ENCODE measurements around the gene NUDT4.
"Not testable (repeated sequence)": the region's sequence is repeated elsewhere in the genome, so short reads cannot be mapped to it uniquely, and the experiment has no call there.

Gene NUDT4

DNA sequence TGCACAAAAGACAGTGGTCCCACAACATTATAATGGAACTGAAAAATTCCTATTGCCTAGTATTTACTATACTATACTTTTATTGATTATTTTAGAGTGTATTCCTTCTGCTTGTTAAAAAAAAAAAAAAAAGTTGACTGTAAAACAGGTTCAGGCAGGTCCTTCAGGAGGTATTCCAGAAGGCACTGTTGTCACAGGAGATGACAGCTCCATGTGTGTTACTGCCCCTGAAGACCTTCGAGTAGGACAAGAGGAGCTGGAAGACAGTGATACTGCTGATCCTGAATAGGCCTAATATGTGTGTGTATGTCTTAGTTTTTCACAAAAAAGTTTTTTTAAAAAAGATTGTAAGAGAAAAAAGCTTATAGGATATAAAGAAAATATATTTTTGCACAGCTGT, 51.7 kb downstream of the NUDT4 start:
- H3K4me3 ChIP-seq (ENCODE audit: low read depth, low read length): no peak overlapping the region
- no peaks in the 10 kb centered on the region; the same call in 1 of the 2 replicates for H3K36me3 ChIP-seq
- no peak for DNase-seq
- no peaks in the 10 kb centered on the region for H3K9me3 ChIP-seq (ENCODE audit: severe bottlenecking)
- H3K27me3 ChIP-seq (ENCODE audit: insufficient read depth, low read depth, severe bottlenecking): no peaks in the 10 kb centered on the region
- TF ChIP-seq, protein P1, sequence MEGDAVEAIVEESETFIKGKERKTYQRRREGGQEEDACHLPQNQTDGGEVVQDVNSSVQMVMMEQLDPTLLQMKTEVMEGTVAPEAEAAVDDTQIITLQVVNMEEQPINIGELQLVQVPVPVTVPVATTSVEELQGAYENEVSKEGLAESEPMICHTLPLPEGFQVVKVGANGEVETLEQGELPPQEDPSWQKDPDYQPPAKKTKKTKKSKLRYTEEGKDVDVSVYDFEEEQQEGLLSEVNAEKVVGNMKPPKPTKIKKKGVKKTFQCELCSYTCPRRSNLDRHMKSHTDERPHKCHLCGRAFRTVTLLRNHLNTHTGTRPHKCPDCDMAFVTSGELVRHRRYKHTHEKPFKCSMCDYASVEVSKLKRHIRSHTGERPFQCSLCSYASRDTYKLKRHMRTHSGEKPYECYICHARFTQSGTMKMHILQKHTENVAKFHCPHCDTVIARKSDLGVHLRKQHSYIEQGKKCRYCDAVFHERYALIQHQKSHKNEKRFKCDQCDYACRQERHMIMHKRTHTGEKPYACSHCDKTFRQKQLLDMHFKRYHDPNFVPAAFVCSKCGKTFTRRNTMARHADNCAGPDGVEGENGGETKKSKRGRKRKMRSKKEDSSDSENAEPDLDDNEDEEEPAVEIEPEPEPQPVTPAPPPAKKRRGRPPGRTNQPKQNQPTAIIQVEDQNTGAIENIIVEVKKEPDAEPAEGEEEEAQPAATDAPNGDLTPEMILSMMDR (IDR thresholded peaks at IDR 0.05; ENCODE audit: low read depth, low read length): no peak
- H3K27ac ChIP-seq: no peak overlapping the region

DNA sequence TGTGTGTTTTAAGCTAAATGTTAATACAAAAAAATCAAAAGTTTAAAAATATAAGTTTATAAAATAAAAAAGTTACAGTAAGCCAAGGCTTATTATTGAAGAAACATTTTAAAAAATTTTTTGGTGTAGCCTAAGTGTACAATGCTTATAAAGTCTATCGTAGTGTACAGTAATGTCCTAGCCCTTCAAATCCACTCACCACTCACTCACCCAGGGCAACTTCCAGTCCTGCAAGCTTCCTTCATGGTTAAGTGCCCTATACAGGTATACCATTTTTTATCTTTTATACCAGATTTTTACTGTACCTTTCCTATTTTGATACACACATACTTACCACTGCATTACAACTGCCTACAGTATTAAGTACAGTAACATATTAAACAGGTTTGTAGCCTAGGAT, 52.1 kb downstream of the NUDT4 start:
- H3K4me3 ChIP-seq (ENCODE audit: low read depth, low read length): no peak overlapping the region
- DNase-seq: no peak
- no peaks in the 10 kb centered on the region for H3K9me3 ChIP-seq (ENCODE audit: severe bottlenecking)
- TF ChIP-seq, protein P1 (IDR thresholded peaks at IDR 0.05; ENCODE audit: low read depth, low read length): no peak
- no peak overlapping the region for H3K27ac ChIP-seq
- no peaks in the 10 kb centered on the region for H3K27me3 ChIP-seq (ENCODE audit: insufficient read depth, low read depth, severe bottlenecking)
- H3K36me3 ChIP-seq: no peaks in the 10 kb centered on the region; the same call in 1 of the 2 replicates

DNA sequence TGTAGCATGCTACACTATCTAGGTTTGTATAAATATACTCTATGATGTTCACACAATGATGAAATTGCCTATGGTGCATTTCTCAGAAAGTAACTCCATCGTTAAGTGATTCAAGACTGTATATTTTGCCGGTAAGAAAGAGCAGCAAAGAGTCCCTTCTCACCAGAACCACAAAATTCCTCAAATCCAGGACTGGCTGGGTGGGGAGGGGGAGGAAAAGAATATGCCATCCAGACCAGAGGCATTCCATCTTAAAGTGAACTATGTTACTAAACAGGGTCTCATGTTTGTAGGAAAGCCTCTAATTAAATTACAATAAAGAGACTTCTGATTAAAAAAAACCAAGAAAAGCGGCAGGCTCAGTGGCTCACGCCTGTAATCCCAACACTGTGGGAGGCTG, 52.6 kb downstream of the NUDT4 start:
- no peaks in the 10 kb centered on the region for H3K27me3 ChIP-seq (ENCODE audit: insufficient read depth, low read depth, severe bottlenecking)
- DNase-seq: no peak
- TF ChIP-seq, protein P1 (IDR thresholded peaks at IDR 0.05; ENCODE audit: low read depth, low read length): no peak
- no peaks in the 10 kb centered on the region for H3K9me3 ChIP-seq (ENCODE audit: severe bottlenecking)
- H3K36me3 ChIP-seq: no peaks in the 10 kb centered on the region; the same call in 1 of the 2 replicates
- no peak overlapping the region for H3K27ac ChIP-seq
- H3K4me3 ChIP-seq (ENCODE audit: low read depth, low read length): no peak overlapping the region

DNA sequence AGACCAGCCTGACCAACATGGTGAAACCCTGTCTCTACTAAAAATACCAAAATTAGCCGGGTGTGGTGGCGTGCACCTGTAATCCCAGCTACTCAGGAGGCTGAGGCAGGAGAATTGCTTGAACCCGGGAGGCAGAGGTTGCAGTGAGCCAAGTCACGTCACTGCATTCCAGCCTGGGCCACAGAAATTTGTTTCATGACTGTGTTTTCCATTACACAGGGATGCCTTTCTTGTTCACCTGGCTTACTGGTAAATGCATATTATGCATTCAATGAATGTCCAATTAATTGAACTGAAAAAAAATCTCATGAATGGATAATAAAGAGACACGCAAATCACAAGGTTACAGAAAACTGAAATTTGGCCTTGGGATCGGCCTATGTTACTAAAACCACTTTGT, 54.3 kb downstream of the NUDT4 start:
- H3K36me3 ChIP-seq; H3K9me3 ChIP-seq (ENCODE audit: severe bottlenecking); H3K27ac ChIP-seq; H3K4me3 ChIP-seq (ENCODE audit: low read depth, low read length); H3K27me3 ChIP-seq (ENCODE audit: insufficient read depth, low read depth, severe bottlenecking); DNase-seq: not testable (repeated sequence)

DNA sequence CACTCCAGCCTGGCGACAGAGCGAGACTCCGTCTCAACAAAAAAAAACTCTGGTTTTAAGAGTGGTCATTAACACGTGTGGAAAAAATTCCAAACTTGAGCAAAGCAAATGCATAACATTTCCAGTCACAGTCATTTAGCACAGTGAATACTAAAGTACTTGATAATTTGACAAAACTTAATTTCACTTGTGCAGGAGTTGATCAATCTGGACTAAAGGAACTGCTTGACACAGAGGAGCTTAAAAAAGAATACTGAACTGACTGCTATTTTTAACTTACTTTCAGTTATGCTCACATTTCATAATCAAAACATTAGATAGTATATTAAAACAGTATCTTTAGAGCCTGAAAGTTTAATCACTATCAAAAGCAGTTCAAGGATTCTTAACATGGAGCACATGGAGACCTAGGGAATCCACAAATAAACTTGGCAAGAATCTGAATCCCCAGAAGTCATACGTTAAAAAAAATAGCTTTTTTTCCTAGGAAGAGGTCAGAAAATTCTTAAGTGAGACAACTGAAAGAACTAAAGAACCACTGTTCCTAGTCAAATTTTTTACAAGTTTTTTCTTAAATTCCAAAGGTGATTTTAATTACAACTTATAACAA, 56.6 kb downstream of the NUDT4 start:
- no peaks in the 10 kb centered on the region for H3K27me3 ChIP-seq (ENCODE audit: insufficient read depth, low read depth, severe bottlenecking)
- TF ChIP-seq, protein P1 (IDR thresholded peaks at IDR 0.05; ENCODE audit: low read depth, low read length): no peak
- no peak for DNase-seq
- H3K36me3 ChIP-seq: no peaks in the 10 kb centered on the region; the same call in 1 of the 2 replicates
- H3K4me3 ChIP-seq (ENCODE audit: low read depth, low read length): no peak overlapping the region
- no peaks in the 10 kb centered on the region for H3K9me3 ChIP-seq (ENCODE audit: severe bottlenecking)
- H3K27ac ChIP-seq: no peak overlapping the region

DNA sequence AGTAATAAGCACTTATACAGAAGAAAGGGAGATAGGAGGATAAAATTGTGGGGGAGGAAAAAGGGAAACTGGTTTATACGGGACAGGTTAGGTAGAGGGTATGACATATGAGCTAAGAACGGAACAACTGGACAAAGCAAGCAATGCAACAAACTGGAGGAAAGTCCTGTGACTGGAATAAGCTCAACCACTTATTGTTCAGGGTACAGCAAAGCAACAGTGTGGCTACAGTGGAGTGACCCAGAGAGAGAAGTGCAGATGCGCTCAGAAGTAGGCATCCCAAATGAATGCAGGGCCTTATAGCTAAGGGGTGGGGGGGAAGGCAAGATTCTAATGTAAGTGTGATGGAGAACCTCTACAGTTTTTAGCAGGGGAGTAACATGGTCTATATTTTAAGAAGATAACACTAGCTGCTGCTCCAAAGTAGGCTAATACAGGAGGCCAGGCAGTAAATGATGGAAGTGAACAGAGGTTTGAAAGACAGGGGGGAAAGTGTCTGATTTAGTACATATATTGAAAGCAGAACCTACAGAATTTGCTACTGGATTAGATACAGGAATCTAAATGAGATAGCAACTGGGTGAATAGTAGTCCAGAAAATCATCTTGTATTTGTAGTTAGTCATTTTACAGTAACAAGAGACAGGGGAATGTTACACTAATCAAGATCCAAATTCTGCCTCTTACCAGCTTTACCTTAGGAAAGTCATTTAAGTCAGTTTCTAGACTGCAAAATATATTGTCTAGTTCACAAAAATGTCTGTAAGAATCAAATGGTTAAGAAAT, 60.7 kb downstream of the NUDT4 start:
- H3K27ac ChIP-seq: no peak overlapping the region
- H3K4me3 ChIP-seq (ENCODE audit: low read depth, low read length): no peak overlapping the region
- no peaks in the 10 kb centered on the region for H3K9me3 ChIP-seq (ENCODE audit: severe bottlenecking)
- DNase-seq: no peak
- TF ChIP-seq, protein P1 (IDR thresholded peaks at IDR 0.05; ENCODE audit: low read depth, low read length): no peak
- H3K27me3 ChIP-seq (ENCODE audit: insufficient read depth, low read depth, severe bottlenecking): no peaks in the 10 kb centered on the region
- H3K36me3 ChIP-seq: peaks cover 3% of the 10 kb centered on the region
